Ascending aorta (tissue), 2 donors: Measurements from ENCODE around the gene GABARAPL2. TPM values are rescaled to one million over a fixed set of nuclear protein-coding genes. Genes with fewer than 3 reads are reported as not detected.

ENCODE experiments used
- DNase-seq, 2 donors: peaks; one replicate each; pipeline ENCODE4 v3.0.0-alpha.2; 2019; ENCODE audit warnings: low spot score in 2 of 2
- H3K27ac ChIP-seq, 2 donors: fragments of 200-600 bp; sonication (generic); one replicate each; pipeline ENCODE4 v1.5.1; 2016 to 2017; ENCODE audit warnings: mild to moderate bottlenecking in 1 of 2
- H3K27me3 ChIP-seq: fragments of 200-600 bp; sonication (generic); one replicate; pipeline ENCODE4 v1.5.1; 2017
- H3K36me3 ChIP-seq, 2 donors: fragments of 200-600 bp; sonication (generic); one replicate each; pipeline ENCODE4 v1.5.1; 2016
- H3K4me1 ChIP-seq, 2 donors: fragments of 200-600 bp; sonication (generic); one replicate each; pipeline ENCODE4 v1.5.1; 2016 to 2017; ENCODE audit warnings: mild to moderate bottlenecking in 1 of 2
- H3K4me3 ChIP-seq, 2 donors: fragments of 200-600 bp; sonication (generic); one replicate each; pipeline ENCODE4 v1.5.1; 2016 to 2017; ENCODE audit warnings: mild to moderate bottlenecking in 1 of 2
- H3K9me3 ChIP-seq, 2 donors: fragments of 200-600 bp; sonication (generic); one replicate each; pipeline ENCODE4 v1.5.1; 2016
- CTCF ChIP-seq, 3 experiments: fragments of 200-600 bp in 2 of 3; fragments of 450-650 bp in 1 of 3; sonication (generic) in 2 of 3; IDR thresholded peaks; one replicate each; pipeline ENCODE4 v1.5.1; 2016 to 2019; ENCODE audit warnings: antibody characterized with exemption in 3 of 3, mild to moderate bottlenecking in 1 of 3, moderate library complexity in 1 of 3
- intact Hi-C: fragments of 100-400 bp; cut with DNase I; formaldehyde crosslinking; loops from one replicate; pipeline ENCODE4 v1.15.1; 2023
- total RNA-seq: library from RNA; depleted of rRNA; stranded (reverse); fragments of >200 nt; gene quantifications from one replicate; pipeline ENCODE4 v1.1.0, GENCODE V29; 2016

GABARAPL2 gene
- total RNA-seq, 1 donor from 2014 or later: 56.1 TPM

- intact Hi-C loops: loop anchor here (10.0 kb wide), 1 partner anchor 640 kb away; the partner anchor contains the start of gene WDR59
- Histone ChIP-seq H3K4me1 (peaks cover 0 to 27% of the 10 kb centered on the region in 2 donors), H3K36me3 (peaks cover 35 to 47% of the 10 kb centered on the region in 2 donors), H3K27ac (peak overlapping the region in 1 of 2 donors; percentile 36), H3K27me3 (no peaks in the 10 kb centered on the region), H3K9me3 (no peaks in the 10 kb centered on the region), H3K4me3 (no peak overlapping the region)
- TF ChIP-seq CTCF (IDR thresholded peaks at IDR 0.05): no peak
- no peak for DNase-seq
These were observed 58.7 kb downstream of the GABARAPL2 start for GRCh38 chr16:75624921-75625334.

GRCh38 chr16:75626806-75627205 is 60.6 kb downstream of the GABARAPL2 start:
- intact Hi-C loops: loop anchor here (10.0 kb wide), 1 partner anchor 642 kb away; the partner anchor contains the start of gene WDR59
- no peaks in the 10 kb centered on the region for H3K27me3 ChIP-seq
- H3K4me3 ChIP-seq: no peak overlapping the region
- peaks cover 0 to 11% of the 10 kb centered on the region in 2 donors for H3K4me1 ChIP-seq
- peaks cover 54 to 62% of the 10 kb centered on the region in 2 donors for H3K36me3 ChIP-seq
- DNase-seq: no peak
- no peak overlapping the region for H3K27ac ChIP-seq
- no peaks in the 10 kb centered on the region for H3K9me3 ChIP-seq
- TF ChIP-seq CTCF (IDR thresholded peaks at IDR 0.05): no peak

Other genes with a start within 250 kb of the GABARAPL2 start
- 8.3 TPM for gene CFDP1, start 132.9 kb upstream of the GABARAPL2 start, total RNA-seq
- gene TMEM170A, start 101.7 kb upstream of the GABARAPL2 start, total RNA-seq: 33.0 TPM
- gene CHST6, start 70.9 kb upstream of the GABARAPL2 start, total RNA-seq: 4.4 TPM
- gene CHST5, start 30.3 kb upstream of the GABARAPL2 start, total RNA-seq: not detected
- 59.9 TPM for gene TMEM231, start 10.1 kb upstream of the GABARAPL2 start, total RNA-seq
- gene ADAT1, start 56.9 kb downstream of the GABARAPL2 start, total RNA-seq: 21.2 TPM
- gene KARS1, start 81.3 kb downstream of the GABARAPL2 start, total RNA-seq: 65.2 TPM
- gene TERF2IP, start 81.4 kb downstream of the GABARAPL2 start, total RNA-seq: 41.0 TPM
- gene CPHXL2, start 110.6 kb downstream of the GABARAPL2 start, total RNA-seq: not detected
- gene DUXB, start 135.1 kb downstream of the GABARAPL2 start, total RNA-seq: not detected
- gene CPHXL, start 160.1 kb downstream of the GABARAPL2 start, total RNA-seq: not detected